Thyroid gland (tissue), 4 donors: ENCODE data around the gene LDB2.

ENCODE experiments used
- POLR2A ChIP-seq, 2 donors: fragments of 450-650 bp; IDR thresholded peaks; one replicate each; pipeline ENCODE4 v1.6.1; 2017; ENCODE audit warnings: antibody characterized with exemption in 2 of 2, mild to moderate bottlenecking in 2 of 2, moderate library complexity in 1 of 2
- TF ChIP-seq, protein P1 (sequence below), 6 experiments: fragments of 200-600 bp in 3 of 6; fragments of 450-650 bp in 3 of 6; sonication (generic) in 3 of 6; IDR thresholded peaks; one replicate each; pipeline ENCODE4 v1.5.1; 2016 to 2019; ENCODE audit warnings: antibody characterized with exemption in 6 of 6, mild to moderate bottlenecking in 2 of 6, inconsistent platforms in 1 of 6, moderate library complexity in 1 of 6

DNA sequence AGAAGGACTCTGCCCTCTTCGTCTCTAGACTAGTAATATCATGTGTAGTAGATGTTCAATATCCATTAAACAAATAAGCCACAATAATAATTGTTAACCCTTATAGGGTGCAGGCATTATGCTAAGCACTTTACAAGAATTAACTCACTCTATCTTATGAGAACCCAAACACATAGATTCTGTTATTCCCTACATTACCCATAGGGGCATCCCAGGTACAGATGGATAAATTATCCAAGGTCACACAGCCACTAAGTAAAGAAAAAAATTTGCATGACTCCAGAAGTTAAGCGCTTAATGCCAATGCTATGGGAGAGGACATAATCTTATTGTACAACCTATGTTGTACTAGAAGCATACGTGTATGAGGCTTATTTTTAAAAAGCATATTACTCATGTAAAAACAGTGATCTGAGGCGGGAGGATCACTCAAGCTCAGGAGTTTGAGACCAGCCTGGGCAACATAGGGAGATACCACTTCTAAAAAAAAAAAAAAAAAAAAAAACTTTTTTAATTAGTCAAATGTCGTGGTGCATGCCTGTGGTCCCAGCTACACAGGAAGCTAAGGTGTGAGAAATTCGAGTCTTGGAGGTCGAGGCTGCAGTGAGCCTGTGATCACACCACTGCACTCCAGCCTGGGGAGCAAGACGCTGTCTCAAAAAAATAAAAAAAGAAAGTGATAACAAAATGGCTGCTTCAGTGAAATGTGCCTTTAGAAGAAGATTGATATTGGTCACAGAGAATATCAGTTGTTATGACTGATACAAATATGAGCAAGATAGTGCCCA, 13.6 kb downstream of the LDB2 start:
- TF ChIP-seq, protein P1, sequence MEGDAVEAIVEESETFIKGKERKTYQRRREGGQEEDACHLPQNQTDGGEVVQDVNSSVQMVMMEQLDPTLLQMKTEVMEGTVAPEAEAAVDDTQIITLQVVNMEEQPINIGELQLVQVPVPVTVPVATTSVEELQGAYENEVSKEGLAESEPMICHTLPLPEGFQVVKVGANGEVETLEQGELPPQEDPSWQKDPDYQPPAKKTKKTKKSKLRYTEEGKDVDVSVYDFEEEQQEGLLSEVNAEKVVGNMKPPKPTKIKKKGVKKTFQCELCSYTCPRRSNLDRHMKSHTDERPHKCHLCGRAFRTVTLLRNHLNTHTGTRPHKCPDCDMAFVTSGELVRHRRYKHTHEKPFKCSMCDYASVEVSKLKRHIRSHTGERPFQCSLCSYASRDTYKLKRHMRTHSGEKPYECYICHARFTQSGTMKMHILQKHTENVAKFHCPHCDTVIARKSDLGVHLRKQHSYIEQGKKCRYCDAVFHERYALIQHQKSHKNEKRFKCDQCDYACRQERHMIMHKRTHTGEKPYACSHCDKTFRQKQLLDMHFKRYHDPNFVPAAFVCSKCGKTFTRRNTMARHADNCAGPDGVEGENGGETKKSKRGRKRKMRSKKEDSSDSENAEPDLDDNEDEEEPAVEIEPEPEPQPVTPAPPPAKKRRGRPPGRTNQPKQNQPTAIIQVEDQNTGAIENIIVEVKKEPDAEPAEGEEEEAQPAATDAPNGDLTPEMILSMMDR (IDR thresholded peaks at IDR 0.05), result no peak
- no peak for TF ChIP-seq POLR2A (IDR thresholded peaks at IDR 0.05)
